GF-D8 (cell line): ENCODE measurements around the gene KCTD11.
"Not testable (repeated sequence)": the region's sequence is repeated elsewhere in the genome, so short reads cannot be mapped to it uniquely, and the experiment has no call there.

Experiments
- DNase-seq: peaks from one replicate; lab custom pipeline; 2025; lab: John Stamatoyannopoulos, UW

KCTD11 gene

DNA sequence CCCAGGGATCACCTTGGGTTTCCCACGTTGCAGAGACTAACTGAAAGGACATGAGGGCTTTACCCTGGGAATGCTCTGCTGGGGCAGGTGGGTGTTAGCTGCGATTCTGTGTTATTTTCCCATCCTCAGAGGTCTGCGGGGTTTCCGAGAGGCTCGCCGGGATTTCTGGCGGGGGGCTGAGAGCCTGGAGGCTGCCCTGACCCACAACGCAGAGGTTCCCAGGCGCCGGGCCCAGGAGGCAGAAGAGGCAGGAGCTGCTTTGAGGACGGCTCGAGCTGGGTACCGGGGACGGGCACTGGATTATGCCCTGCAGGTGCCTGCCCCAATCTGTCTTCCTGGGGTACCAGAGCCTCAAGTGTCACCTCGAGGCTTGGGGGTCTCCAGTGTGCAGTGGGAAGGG, 8.7 kb upstream of the KCTD11 start:
- no peak for DNase-seq

DNA sequence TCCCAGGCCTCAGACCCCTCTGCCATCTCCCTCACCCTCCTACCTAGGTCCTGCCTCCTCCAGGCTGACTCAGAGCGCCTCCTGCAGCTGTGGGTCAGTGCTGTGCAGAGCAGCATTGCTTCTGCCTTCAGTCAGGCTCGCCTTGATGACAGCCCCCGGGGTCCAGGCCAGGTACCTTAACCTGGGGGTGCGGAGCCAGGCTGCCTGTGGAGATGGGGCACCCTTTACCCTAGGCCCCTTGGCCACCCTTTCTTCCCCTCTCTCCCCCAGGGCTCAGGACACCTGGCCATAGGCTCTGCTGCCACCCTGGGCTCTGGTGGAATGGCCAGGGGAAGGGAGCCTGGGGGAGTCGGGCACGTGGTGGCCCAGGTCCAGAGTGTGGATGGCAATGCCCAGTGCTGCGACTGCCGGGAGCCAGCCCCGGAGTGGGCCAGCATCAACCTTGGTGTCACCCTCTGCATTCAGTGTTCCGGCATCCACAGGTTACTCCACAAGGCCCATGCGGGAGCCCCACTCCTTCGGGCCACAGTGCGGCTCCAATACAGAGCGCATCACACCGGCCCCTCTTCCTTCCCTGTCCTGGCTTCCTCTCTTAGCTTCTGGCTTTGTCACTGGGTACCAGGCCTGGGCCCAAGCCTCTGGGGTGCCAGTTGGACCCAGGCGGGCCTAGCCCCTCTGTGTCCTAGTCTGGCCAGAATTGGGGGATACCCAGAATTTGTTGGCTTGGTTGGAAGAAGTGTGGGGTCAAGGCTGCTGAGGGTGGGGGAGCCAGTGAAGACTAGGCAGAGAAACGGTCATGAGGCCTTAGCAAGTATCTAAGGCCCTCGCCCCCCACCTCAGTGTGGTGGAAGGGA, 5.0 kb upstream of the KCTD11 start:
- DNase-seq = no peak

DNA sequence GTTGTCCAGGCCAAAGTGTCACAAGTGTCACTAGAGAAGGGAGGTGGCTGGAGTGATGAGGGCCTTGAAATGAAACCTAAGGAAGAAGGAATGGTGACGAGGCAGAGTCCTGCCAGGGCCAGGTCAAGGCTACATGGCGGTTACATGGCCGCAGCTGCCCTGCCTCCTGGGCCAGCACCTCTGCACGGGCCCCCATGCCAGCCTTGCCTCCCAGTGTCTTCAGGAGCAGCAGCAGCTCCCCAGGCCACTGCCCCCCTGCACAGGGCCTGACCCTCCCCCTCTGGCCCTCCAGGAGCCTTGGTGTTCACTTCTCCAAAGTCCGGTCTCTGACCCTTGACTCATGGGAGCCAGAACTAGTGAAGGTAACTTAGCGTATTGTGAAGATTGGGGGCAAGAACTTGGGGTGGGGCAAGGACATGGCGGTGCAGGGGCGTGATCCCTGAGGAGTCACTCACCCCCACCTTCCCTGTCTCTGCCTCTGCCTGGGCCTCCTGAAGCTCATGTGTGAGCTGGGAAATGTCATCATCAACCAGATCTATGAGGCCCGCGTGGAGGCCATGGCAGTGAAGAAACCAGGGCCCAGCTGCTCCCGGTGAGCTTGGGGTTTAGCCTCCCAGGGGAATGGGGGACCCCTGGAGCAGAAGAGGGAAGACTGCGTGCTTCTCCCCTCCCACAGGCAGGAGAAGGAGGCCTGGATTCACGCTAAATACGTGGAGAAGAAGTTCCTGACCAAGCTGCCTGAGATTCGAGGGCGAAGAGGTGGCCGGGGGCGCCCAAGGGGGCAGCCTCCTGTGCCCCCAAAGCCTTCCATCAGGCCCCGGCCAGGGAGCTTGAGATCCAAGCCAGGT, 4.1 kb upstream of the KCTD11 start:
- no peak for DNase-seq

DNA sequence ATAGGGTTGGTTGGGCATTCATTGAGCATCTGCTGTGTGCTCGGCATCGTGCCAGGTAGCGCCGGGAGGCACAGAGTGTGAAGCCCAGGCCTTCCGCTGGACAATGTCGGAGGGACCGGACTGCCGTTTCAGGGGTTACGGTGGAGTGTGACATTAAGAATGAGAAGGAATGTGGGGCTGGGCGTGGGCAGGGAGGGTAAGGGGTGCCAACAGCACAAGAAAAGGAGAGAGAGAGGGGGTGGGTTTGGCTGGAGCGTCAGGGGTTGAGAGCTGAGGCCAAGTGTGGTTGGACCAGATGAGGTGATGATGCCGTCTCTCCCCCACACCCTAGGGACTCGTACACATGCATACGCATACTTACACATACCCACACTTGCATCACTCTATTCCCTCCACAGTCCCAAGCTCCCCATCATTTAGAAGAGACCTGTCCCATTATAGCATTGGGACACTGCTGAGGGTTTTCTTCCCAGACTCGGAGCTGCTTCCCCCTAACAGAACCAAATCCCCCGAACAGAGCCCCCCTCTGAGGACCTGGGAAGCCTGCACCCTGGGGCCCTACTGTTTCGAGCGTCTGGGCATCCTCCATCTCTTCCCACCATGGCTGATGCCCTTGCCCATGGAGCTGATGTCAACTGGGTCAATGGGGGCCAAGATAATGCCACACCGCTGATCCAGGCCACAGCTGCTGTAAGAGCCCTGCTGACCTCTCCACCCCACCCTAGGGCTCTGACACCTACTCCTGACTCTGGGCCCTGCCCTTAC, 3.3 kb upstream of the KCTD11 start:
- no peak for DNase-seq

DNA sequence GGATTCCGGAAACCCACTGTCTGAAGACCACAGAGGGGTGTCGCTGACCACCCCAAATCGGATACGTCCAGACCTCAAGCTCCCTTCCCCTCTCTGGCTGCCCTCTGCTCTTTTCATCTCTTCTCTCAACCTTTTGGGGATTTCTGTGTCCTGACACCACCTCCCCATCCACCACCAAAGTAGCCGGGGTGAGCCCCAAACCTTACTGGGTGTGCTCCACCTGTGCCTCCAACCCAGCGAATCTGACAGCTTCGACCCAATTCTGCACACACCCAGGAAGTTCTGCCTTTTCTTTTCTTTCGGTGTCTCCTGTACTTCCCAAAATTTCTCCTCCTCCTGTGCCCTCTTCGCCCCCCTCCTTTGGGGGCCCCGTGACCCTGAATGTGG, 534 bp downstream of the KCTD11 start:
- no peak for DNase-seq

DNA sequence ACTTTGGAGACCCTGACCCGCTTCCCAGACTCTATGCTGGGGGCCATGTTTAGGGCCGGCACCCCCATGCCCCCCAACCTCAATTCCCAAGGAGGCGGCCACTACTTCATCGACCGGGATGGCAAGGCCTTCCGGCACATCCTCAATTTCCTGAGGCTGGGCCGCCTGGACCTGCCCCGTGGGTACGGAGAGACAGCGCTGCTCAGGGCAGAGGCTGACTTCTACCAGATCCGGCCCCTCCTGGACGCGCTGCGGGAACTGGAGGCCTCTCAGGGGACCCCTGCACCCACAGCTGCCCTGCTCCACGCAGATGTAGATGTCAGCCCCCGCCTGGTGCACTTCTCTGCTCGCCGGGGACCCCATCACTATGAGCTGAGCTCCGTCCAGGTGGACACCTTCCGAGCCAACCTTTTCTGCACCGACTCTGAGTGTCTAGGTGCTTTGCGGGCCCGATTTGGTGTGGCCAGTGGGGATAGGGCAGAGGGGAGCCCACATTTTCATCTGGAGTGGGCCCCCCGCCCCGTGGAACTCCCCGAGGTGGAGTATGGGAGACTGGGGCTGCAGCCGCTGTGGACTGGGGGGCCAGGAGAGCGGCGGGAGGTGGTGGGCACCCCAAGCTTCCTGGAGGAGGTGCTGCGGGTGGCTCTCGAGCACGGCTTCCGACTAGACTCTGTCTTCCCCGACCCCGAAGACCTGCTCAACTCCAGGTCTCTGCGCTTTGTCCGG, 1.1 kb downstream of the KCTD11 start:
- DNase-seq = no peak

DNA sequence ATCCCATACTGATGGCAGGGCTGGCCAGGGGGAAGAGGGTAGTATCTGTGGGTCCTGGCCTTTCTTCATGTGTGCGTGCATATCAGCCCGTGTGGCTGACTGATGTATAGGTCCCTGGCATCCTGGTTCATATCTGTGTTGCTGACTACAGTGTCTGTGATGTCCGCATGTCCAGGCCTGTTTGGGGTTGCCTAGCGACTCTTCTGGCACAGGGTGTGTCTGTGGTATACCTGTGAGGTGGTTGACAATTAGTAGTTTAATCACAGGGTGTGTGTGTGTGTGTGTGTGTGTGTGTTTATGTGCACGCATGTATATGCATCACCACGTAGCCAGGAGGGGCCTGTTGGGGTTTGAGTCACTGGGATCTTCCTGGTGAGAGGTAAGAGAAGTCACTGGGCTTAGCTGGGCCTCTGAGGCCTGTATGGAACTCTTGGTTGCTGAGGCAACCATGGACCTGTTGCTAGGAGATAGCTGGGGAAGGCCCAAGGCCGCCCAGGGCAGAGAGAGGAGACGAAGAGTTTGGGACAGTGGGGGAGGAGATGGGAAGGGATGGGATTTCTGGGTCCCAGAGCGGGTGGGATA, 2.4 kb downstream of the KCTD11 start:
- DNase-seq = no peak

GRCh38 chr17:7355053-7355452, 3.1 kb downstream of the KCTD11 start, which contains the start of gene TMEM95:
Gene TMEM95 (plus strand): TSS chr17:7355156. CDS start chr17:7355205, 49 bp downstream.
- no peak for DNase-seq

GRCh38 chr17:7355573-7355972, 3.6 kb downstream of the KCTD11 start:
- no peak for DNase-seq

- no peak for DNase-seq
These were observed 4.1 kb downstream of the KCTD11 start for GRCh38 chr17:7356072-7356549.

DNA sequence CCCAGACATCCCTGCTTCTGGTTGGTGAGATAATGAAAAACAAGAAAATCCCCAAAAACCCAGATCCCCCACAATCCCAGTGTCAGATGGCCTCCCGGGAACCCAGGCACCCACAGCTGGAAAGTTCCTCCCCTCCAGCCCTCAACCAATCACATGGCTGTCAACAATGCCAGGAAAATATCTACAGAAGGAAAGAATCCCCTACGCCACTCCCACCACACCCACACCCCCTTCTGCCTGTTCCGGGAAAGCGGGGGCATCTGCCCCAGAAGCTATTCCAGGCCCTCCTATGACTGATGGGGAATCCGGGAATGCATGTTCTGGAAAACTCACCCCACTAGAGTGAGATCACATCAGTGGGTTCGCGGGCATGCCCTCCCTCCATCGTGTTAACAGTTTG, 4.8 kb downstream of the KCTD11 start:
- no peak for DNase-seq

- DNase-seq = no peak
These were observed 5.4 kb downstream of the KCTD11 start for GRCh38 chr17:7357381-7357780.

- DNase-seq = no peak
These were observed 9.9 kb downstream of the KCTD11 start for GRCh38 chr17:7361906-7362305.

GRCh38 chr17:7363311-7363710, 11.3 kb downstream of the KCTD11 start:
- DNase-seq = no peak

DNA sequence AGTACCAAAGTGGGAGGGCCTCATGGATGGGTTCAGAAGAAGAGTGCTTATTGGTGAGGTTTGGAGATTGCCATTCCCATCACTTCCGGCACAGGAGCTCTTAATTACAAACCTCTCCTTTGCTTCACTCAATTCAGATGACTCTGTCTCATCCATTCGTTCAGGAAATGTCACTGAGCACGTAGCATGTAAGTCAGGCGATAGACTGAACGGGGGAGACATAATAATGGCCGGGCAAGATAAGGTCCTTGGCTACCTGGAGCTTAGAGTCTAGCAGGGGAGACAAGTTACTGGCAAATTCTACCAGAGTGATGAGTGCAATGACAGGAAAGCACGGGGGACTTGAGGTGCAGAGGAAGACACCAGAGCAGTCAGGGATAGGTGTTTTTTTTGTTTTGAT, 14.0 kb downstream of the KCTD11 start:
- DNase-seq = not testable (repeated sequence)

GRCh38 chr17:7367083-7367482, 15.1 kb downstream of the KCTD11 start:
- no peak for DNase-seq

GRCh38 chr17:7367918-7368598, 16.1 kb downstream of the KCTD11 start:
- no peak for DNase-seq

DNA sequence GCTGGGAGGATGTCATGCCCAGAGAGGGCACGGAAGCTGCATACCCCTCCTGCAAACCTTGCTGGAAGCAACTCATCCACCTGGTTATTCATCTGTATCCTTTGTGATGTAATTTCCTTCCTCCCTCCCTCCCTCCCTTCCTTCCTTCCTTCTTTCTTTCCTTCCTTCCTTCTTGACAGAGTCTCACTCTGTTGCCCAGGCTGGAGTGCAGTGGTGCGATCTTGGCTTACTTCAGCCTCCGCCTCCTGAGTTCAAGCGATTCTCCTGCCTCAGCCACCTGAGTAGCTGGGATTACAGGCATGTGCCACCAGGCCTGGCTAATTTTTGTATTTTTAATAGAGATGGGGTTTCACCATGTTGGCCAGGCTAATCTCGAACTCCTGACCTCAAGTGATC, 16.6 kb downstream of the KCTD11 start:
- DNase-seq = not testable (repeated sequence)

DNA sequence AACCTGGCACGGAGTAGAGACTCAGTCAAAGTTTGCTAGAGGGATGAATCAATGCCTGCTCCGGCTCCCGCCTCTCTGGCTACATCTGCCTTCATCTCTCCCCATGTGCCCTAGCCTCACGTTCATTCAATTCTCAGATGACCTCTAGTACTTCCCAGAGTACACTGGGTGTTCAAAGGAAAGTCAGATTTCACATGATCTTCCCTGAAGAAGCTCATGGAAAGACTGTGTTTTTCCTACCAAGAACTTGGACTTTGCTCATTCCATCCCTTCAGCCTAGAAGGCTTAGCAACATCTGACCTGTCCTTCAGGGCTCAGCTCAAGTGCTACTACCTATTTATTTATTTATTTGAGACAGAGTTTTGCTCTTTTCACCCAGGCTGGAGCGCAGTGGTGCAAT, 17.9 kb downstream of the KCTD11 start:
- DNase-seq = no peak

- no peak for DNase-seq
These were observed 18.9 kb downstream of the KCTD11 start for GRCh38 chr17:7370853-7371252.

- DNase-seq = no peak
These were observed 22.4 kb downstream of the KCTD11 start for GRCh38 chr17:7374353-7374752.
